Gastrocnemius medialis (tissue), 4 donors: ENCODE data around the gene VTN.

Source experiments
- CTCF ChIP-seq, 5 experiments: fragments of 450-650 bp in 3 of 5; fragments of 200-600 bp in 2 of 5; sonication (generic) in 2 of 5; IDR thresholded peaks in 4 of 5; conservative IDR thresholded peaks in 1 of 5; 1 replicate in 4 of 5; 2 replicates in 1 of 5; pipeline ENCODE4 v1.5.1; 2016 to 2019; ENCODE audit warnings: antibody characterized with exemption in 5 of 5, mild to moderate bottlenecking in 3 of 5, moderate library complexity in 3 of 5
- POLR2A ChIP-seq, 2 donors: fragments of 450-650 bp; IDR thresholded peaks; one replicate each; pipeline ENCODE4 v1.6.1; 2017; ENCODE audit warnings: antibody characterized with exemption in 2 of 2, mild to moderate bottlenecking in 2 of 2, moderate library complexity in 2 of 2

DNA sequence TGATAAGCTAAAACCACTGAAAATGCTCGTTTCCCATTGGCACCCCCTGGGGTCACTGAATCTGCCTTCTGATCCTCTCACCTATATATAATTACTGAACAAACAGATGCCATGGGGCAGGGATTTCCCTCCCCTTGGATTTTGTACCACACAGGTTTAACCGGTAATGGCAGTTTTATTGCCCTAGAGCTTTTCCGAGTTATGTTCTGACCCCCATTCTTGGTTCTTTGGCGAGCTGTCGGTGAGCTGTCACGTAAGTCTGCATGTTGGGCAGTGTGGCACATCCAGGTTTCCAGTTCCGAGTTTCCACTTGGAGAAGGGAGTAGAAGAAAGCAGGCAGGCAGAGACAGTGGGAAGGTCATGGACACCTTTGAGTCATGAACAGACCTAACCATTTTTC lies 44.0 kb downstream of the VTN start:
- TF ChIP-seq CTCF (IDR thresholded peaks at IDR 0.05 in 4 of 5, conservative IDR thresholded peaks at IDR 0.05 in 1 of 5) (no peak), POLR2A (IDR thresholded peaks at IDR 0.05) (no peak)
